ENCODE measurements around the gene DLD.

GRCh38 chr7:107907790-107908189, 16.8 kb downstream of the DLD start:
- no peak for TF ChIP-seq CTCF (IDR thresholded peaks at IDR 0.05)
- TF ChIP-seq POLR2A (IDR thresholded peaks at IDR 0.05), result no peak

All from testis (tissue), 2 donors.